H1 (cell line): ENCODE results near the gene SETD1B. TPM values are rescaled to one million over a fixed set of nuclear protein-coding genes. Genes with fewer than 3 reads are reported as not detected.

Experiments
- CTCF ChIA-PET: fragments of 300-600 bp; sonication (Branson Sonifier 250); formaldehyde crosslinking; loops from one replicate; lab custom pipeline; 2021; ENCODE audit not compliant: partially characterized antibody; lab: Charles Lee
- POLR2A ChIA-PET: fragments of 300-600 bp; sonication (Branson Sonifier 250); formaldehyde crosslinking; loops from one replicate; lab custom pipeline; 2021; ENCODE audit warnings: inconsistent platforms; ENCODE audit not compliant: partially characterized antibody; lab: Charles Lee
- DNase-seq, 2 experiments: peaks; one replicate each; pipeline versions ENCODE4 v3.0.0 to v3.0.0-alpha.2; 2010 to 2022; ENCODE audit warnings: low spot score in 2 of 2, low read depth in 1 of 2, mixed read lengths in 1 of 2
- FAIRE-seq: peaks from 2 replicates; lab custom pipeline; 2011; peaks lifted over from hg19 to GRCh38; lab: Jason Lieb, UNC
- H2AFZ ChIP-seq: 2 replicates; pipeline ENCODE4 v1.8.1; 2012; ENCODE audit warnings: low read length, inconsistent platforms
- H2AK5ac ChIP-seq: 2 replicates; pipeline ENCODE4 v1.6.1; 2013; ENCODE audit warnings: low read depth, low read length
- H2BK120ac ChIP-seq: replicated peaks from 2 replicates; pipeline ENCODE3; 2013; ENCODE audit warnings: low read depth, low read length, inconsistent platforms
- H2BK12ac ChIP-seq: 2 replicates; pipeline ENCODE4 v1.6.1; 2013; ENCODE audit warnings: low read depth, low read length
- H2BK15ac ChIP-seq: 2 replicates; pipeline ENCODE4 v1.6.1; 2013; ENCODE audit warnings: low read length
- H2BK20ac ChIP-seq: 2 replicates; pipeline ENCODE4 v1.6.1; 2013; ENCODE audit warnings: low read length
- H2BK5ac ChIP-seq: 2 replicates; pipeline ENCODE4 v1.6.1; 2013; ENCODE audit warnings: low read depth, low read length
- H3K14ac ChIP-seq: 2 replicates; pipeline ENCODE4 v1.6.1; 2013; ENCODE audit warnings: inconsistent platforms; ENCODE audit not compliant: insufficient read length
- H3K18ac ChIP-seq: 2 replicates; pipeline ENCODE4 v1.6.1; 2013; ENCODE audit warnings: low read length; ENCODE audit errors: extremely low read depth
- H3K23ac ChIP-seq: 2 replicates; pipeline ENCODE4 v1.6.1; 2013; ENCODE audit warnings: inconsistent platforms; ENCODE audit not compliant: insufficient read length
- H3K23me2 ChIP-seq: 2 replicates; pipeline ENCODE4 v1.6.1; 2013; ENCODE audit warnings: low read depth, low read length
- H3K27ac ChIP-seq: 2 replicates; pipeline ENCODE4 v1.6.1; 2011; ENCODE audit warnings: low read depth, low read length, inconsistent platforms
- H3K27me3 ChIP-seq, 4 experiments: replicated peaks in 1 of 4; 1 replicate in 1 of 4; 2 replicates in 3 of 4; pipeline versions ENCODE4 v1.6.1 to v1.8.1; 2011 to 2013; ENCODE audit warnings: low read length in 3 of 4, mild to moderate bottlenecking in 3 of 4, inconsistent platforms in 2 of 4, mixed read lengths in 2 of 4, moderate library complexity in 1 of 4; ENCODE audit not compliant: control insufficient read depth in 3 of 4, insufficient read depth in 3 of 4; ENCODE audit errors: extremely low read depth in 1 of 4
- H3K36me3 ChIP-seq, 4 experiments: 2 replicates each; pipeline versions ENCODE4 v1.6.1 to v1.8.1; 2011 to 2013; ENCODE audit warnings: mild to moderate bottlenecking in 4 of 4, low read length in 3 of 4, moderate library complexity in 2 of 4, control low read depth in 1 of 4, inconsistent platforms in 1 of 4; ENCODE audit not compliant: insufficient read depth in 4 of 4, control insufficient read depth in 2 of 4
- H3K4ac ChIP-seq: replicated peaks from 2 replicates; pipeline ENCODE3; 2013; ENCODE audit warnings: low read length, low read depth, mixed read lengths, inconsistent platforms; ENCODE audit not compliant: insufficient read length
- H3K4me1 ChIP-seq, 4 experiments: replicated peaks in 1 of 4; 1 replicate in 1 of 4; 2 replicates in 3 of 4; pipeline versions ENCODE4 v1.6.1 to v1.8.1; 2011 to 2013; ENCODE audit warnings: low read length in 3 of 4, inconsistent platforms in 2 of 4, mixed read lengths in 1 of 4; ENCODE audit not compliant: insufficient read depth in 4 of 4, control insufficient read depth in 3 of 4
- H3K4me2 ChIP-seq, 2 experiments: 2 replicates each; pipeline versions ENCODE4 v1.6.1 to v1.8.1; 2011 to 2013; ENCODE audit warnings: low read depth in 2 of 2, low read length in 2 of 2, control low read depth in 1 of 2, inconsistent platforms in 1 of 2, mild to moderate bottlenecking in 1 of 2; ENCODE audit not compliant: insufficient read depth in 1 of 2
- H3K4me3 ChIP-seq, 4 experiments: fragments of 200-600, 300-600 bp in 1 of 4; sonication (generic), shearing (Covaris generic), sonication (Bioruptor Twin) in 1 of 4; 2 replicates each; pipeline versions ENCODE4 v1.5.1 to v1.8.1; 2011 to 2016; ENCODE audit warnings: low read length in 4 of 4, low read depth in 3 of 4, control low read depth in 2 of 4, inconsistent platforms in 2 of 4, mild to moderate bottlenecking in 2 of 4, mixed read lengths in 1 of 4, moderate library complexity in 1 of 4; ENCODE audit not compliant: insufficient read depth in 2 of 4; ENCODE audit errors: extremely low read depth in 1 of 4
- H3K56ac ChIP-seq: replicated peaks from 2 replicates; pipeline ENCODE3; 2013; ENCODE audit warnings: low read depth, mild to moderate bottlenecking, mixed read lengths, low read length, inconsistent platforms; ENCODE audit not compliant: insufficient read length
- H3K79me1 ChIP-seq: 2 replicates; pipeline ENCODE4 v1.6.1; 2013; ENCODE audit warnings: low read depth, low read length, control low read depth
- H3K79me2 ChIP-seq, 2 experiments: 2 replicates each; pipeline versions ENCODE4 v1.6.1 to v1.8.1; 2012 to 2013; ENCODE audit warnings: low read length in 2 of 2, mild to moderate bottlenecking in 2 of 2, inconsistent platforms in 1 of 2; ENCODE audit not compliant: insufficient read depth in 2 of 2, control insufficient read depth in 1 of 2
- H3K9ac ChIP-seq, 4 experiments: replicated peaks in 1 of 4; 1 replicate in 1 of 4; 2 replicates in 3 of 4; pipeline versions ENCODE4 v1.6.1 to v1.8.1; 2011 to 2013; ENCODE audit warnings: low read depth in 3 of 4, low read length in 3 of 4, control low read depth in 2 of 4, mild to moderate bottlenecking in 2 of 4, moderate library complexity in 2 of 4, inconsistent platforms in 1 of 4; ENCODE audit errors: extremely low read depth in 1 of 4
- H3K9me3 ChIP-seq, 2 experiments: 2 replicates each; pipeline versions ENCODE4 v1.6.1 to v1.8.1; 2012 to 2013; ENCODE audit warnings: mild to moderate bottlenecking in 2 of 2, moderate library complexity in 2 of 2, control low read depth in 1 of 2, inconsistent platforms in 1 of 2, low read depth in 1 of 2, low read length in 1 of 2, mixed read lengths in 1 of 2; ENCODE audit not compliant: insufficient read depth in 2 of 2
- H4K20me1 ChIP-seq, 2 experiments: replicated peaks in 1 of 2; 2 replicates each; pipeline versions ENCODE3 to v1.8.1; 2011 to 2013; ENCODE audit warnings: inconsistent platforms in 2 of 2, low read length in 2 of 2, mild to moderate bottlenecking in 1 of 2; ENCODE audit not compliant: insufficient read depth in 2 of 2, control insufficient read depth in 1 of 2
- H4K5ac ChIP-seq: 2 replicates; pipeline ENCODE4 v1.6.1; 2013; ENCODE audit warnings: low read length, low read depth, mixed read lengths, inconsistent platforms; ENCODE audit not compliant: insufficient read length
- H4K8ac ChIP-seq: 2 replicates; pipeline ENCODE4 v1.8.0; 2013; ENCODE audit warnings: mild to moderate bottlenecking, moderate library complexity, low read length, inconsistent platforms; ENCODE audit not compliant: insufficient read depth; ENCODE audit errors: extremely low read depth
- H4K91ac ChIP-seq: replicated peaks from 2 replicates; pipeline ENCODE3; 2013; ENCODE audit warnings: low read length, mixed read lengths, inconsistent platforms; ENCODE audit not compliant: insufficient read length
- ASH2L ChIP-seq: fragments of 200-600, 300-600 bp; sonication (generic); IDR thresholded peaks from one replicate; pipeline ENCODE4 v1.7.1; 2017; ENCODE audit warnings: low read length
- CBX5 ChIP-seq: fragments of 300-800, 300-1000 bp; sonication (generic); IDR thresholded peaks from 2 replicates; pipeline ENCODE4 v1.7.1; 2016; ENCODE audit warnings: antibody characterized with exemption, low read length, low read depth
- CHD2 ChIP-seq: IDR thresholded peaks from 2 replicates; pipeline ENCODE4 v1.6.1; 2012; ENCODE audit warnings: low read length, improper control_type of control experiment
- KDM5A ChIP-seq: fragments of 200-600 bp; IDR thresholded peaks from 2 replicates; pipeline ENCODE4 v1.7.1; 2012; ENCODE audit warnings: mild to moderate bottlenecking, low read length, inconsistent platforms, mixed read lengths
- NANOG ChIP-seq: IDR thresholded peaks from 2 replicates; pipeline ENCODE4 v1.6.1; 2011; ENCODE audit warnings: low read length, low read depth, mild to moderate bottlenecking, inconsistent platforms; ENCODE audit not compliant: insufficient read depth, poor library complexity, severe bottlenecking
- POLR2AphosphoS5 ChIP-seq: IDR thresholded peaks from 2 replicates; pipeline ENCODE4 v1.6.1; 2011; ENCODE audit warnings: low read depth, low read length
- SUZ12 ChIP-seq: fragments of 200-600 bp; sonication (generic); IDR thresholded peaks from 2 replicates; pipeline ENCODE4 v1.6.1; 2012; ENCODE audit warnings: mild to moderate bottlenecking, inconsistent platforms, low read length, moderate library complexity, mixed read lengths
- TEAD4 ChIP-seq: IDR thresholded peaks from 2 replicates; pipeline ENCODE4 v1.6.1; 2012; ENCODE audit warnings: low read depth, low read length, inconsistent platforms, mixed read lengths
- WGBS, 2 experiments: shearing (Covaris generic) in 1 of 2; methylation state at CpG; one replicate each; pipeline versions ENCODE4 v1.1.6 to v1.1.7; 2013 to 2015; ENCODE audit warnings: low lambda C conversion rate in 2 of 2, mixed read lengths in 2 of 2, inconsistent platforms in 1 of 2, low coverage in 1 of 2, missing lambda C conversion rate in 1 of 2; ENCODE audit not compliant: insufficient replicate concordance in 2 of 2, insufficient coverage in 1 of 2, insufficient read length in 1 of 2; ENCODE audit errors: extremely low coverage in 1 of 2, missing lambda C conversion rate in 1 of 2; 5-methylcytosine and 5-hydroxymethylcytosine counted together
- polyA plus RNA-seq, 7 experiments: library from polyadenylated mRNA; depleted of rRNA in 3 of 7; stranded (reverse) in 5 of 7; unstranded in 2 of 7; fragments of >200 nt in 5 of 7; fragments of 200-250 nt in 2 of 7; gene quantifications; 1 replicate in 5 of 7; 2 replicates in 1 of 7; 4 replicates in 1 of 7; pipeline versions ENCODE4 v1.2.1 to v1.2.3, GENCODE V29; 2011 to 2013; ENCODE audit warnings: missing spikeins in 2 of 7, mixed read lengths in 2 of 7
- total RNA-seq: library from RNA; stranded (reverse); fragmentation: NEBNext Ultra II Directional; extraction: Animal tissue kit (Norgen Biotek cat#: 25700); gene quantifications from 2 replicates; pipeline ENCODE4 v1.2.1, GENCODE V29; 2021

The SETD1B gene
- total and polyA plus RNA-seq, 2 of the 8 experiments (the other 6 are each of a cell fraction or from before 2014, with no cell fraction given): 1.3 to 17.7 TPM

DNA sequence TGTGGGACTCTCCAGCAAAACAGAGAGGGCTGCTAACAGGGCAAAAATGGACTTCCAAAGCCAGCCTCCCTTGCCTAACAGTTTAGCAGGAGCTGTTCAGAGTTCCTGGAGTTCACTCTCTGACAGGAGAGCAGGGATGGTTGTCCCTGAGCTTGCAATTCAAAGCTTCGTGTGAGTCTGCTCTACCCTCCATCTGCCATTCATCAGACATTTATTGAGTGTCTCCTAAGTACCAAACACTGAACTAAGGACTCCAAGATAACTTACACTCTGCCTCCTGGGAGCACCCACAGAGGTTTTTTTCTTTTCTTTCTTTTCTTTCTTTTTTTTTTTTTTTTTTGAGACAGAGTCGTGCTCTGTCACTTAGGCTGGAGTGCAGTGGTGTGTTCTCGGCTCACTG is 39.0 kb upstream of the SETD1B start:
- WGBS, 2 experiments: 88% methylated on average over 1 of the region's 3 CpGs; no CpG with 5 or more reads in 1 of the 2 experiments
- Histone ChIP-seq H2BK12ac (no peak overlapping the region), H3K79me1 (no peaks in the 10 kb centered on the region; the same call in 1 of the 2 replicates), H3K36me3 (peaks cover 0 to 11% (median 3%) of the 10 kb centered on the region in 4 experiments; a peak in 5 of 8 replicates), H3K18ac (no peak overlapping the region), H4K5ac (no peak overlapping the region), H3K4me1 (no peaks in the 10 kb centered on the region; a peak in 2 of 7 replicates), H3K27me3 (no peaks in the 10 kb centered on the region), H3K56ac (no peak overlapping the region), H2AFZ (no peak overlapping the region), H3K4ac (no peak overlapping the region), H3K9ac (no peak overlapping the region), H3K9me3 (no peaks in the 10 kb centered on the region), H3K4me3 (no peak overlapping the region), H3K27ac (no peak overlapping the region), H2BK120ac (no peak overlapping the region), H3K23me2 (no peaks in the 10 kb centered on the region), H4K91ac (no peak overlapping the region), H2BK20ac (no peak overlapping the region), H2BK15ac (no peak overlapping the region), H3K79me2 (no peaks in the 10 kb centered on the region), H4K8ac (no peak overlapping the region), H2BK5ac (no peak overlapping the region), H3K14ac (no peak overlapping the region), H3K23ac (no peak overlapping the region), H2AK5ac (no peak overlapping the region), H4K20me1 (peaks cover 0 to 5% of the 10 kb centered on the region in 2 experiments), H3K4me2 (no peak overlapping the region)
- DNase-seq (no peak), FAIRE-seq (no peak)
- POLR2A ChIA-PET: interaction anchor here (1.8 kb wide), 1 partner anchor 30 kb away, joined by 5 read pairs; the partner anchor contains the start of gene RHOF
- TF ChIP-seq POLR2AphosphoS5 (no peak), ASH2L (no peak), CBX5 (no peak), NANOG (no peak), CHD2 (no peak), KDM5A (no peak), TEAD4 (no peak), SUZ12 (no peak)
- CTCF ChIA-PET: interaction anchor here (0.8 to 5.6 kb wide), 9 partner anchors 9 to 264 kb away, joined by 3 to 24 read pairs (median 5); partner anchors contain the start of genes RHOF and TMEM120B
